Transverse colon (tissue), 4 donors: ENCODE measurements around the gene EQTN. TPM values are rescaled to one million over a fixed set of nuclear protein-coding genes. Genes with fewer than 3 reads are reported as not detected.

Experiments
- DNase-seq: peaks from one replicate; pipeline ENCODE4 v3.0.0-alpha.2; 2019
- H3K27ac ChIP-seq, 4 donors: fragments of 200-600 bp; sonication (generic); 2 replicates each; pipeline ENCODE4 v1.5.1; 2016 to 2018; ENCODE audit warnings: inconsistent platforms in 4 of 4
- H3K27me3 ChIP-seq: fragments of 200-600 bp; sonication (generic); 2 replicates; pipeline ENCODE4 v1.5.1; 2017; ENCODE audit warnings: inconsistent platforms
- H3K36me3 ChIP-seq, 4 donors: fragments of 200-600 bp; sonication (generic); 2 replicates each; pipeline ENCODE4 v1.5.1; 2017 to 2019; ENCODE audit warnings: inconsistent platforms in 4 of 4
- H3K4me1 ChIP-seq, 4 donors: fragments of 200-600 bp; sonication (generic); 2 replicates each; pipeline ENCODE4 v1.5.1; 2017 to 2020; ENCODE audit warnings: inconsistent platforms in 4 of 4
- H3K4me3 ChIP-seq, 4 donors: fragments of 200-600 bp; sonication (generic); 1 replicate in 1 of 4; 2 replicates in 3 of 4; pipeline versions ENCODE4 v1.5.1 to v1.6.1; 2017 to 2019; ENCODE audit warnings: inconsistent platforms in 4 of 4
- H3K9me3 ChIP-seq, 2 donors: fragments of 200-600 bp; sonication (generic); 2 replicates each; pipeline ENCODE4 v1.5.1; 2017 to 2019; ENCODE audit warnings: inconsistent platforms in 2 of 2
- CTCF ChIP-seq, 5 experiments: fragments of 200-600 bp in 3 of 5; fragments of 450-650 bp in 2 of 5; sonication (generic) in 3 of 5; IDR thresholded peaks; 1 replicate in 2 of 5; 2 replicates in 3 of 5; pipeline ENCODE4 v1.5.1; 2016 to 2017; ENCODE audit warnings: antibody characterized with exemption in 5 of 5, inconsistent platforms in 3 of 5, mild to moderate bottlenecking in 2 of 5, moderate library complexity in 1 of 5
- EP300 ChIP-seq: sonication (generic); formaldehyde crosslinking; IDR thresholded peaks from one replicate; pipeline ENCODE4 v1.6.1; 2017; ENCODE audit warnings: antibody characterized with exemption, low read depth
- POLR2A ChIP-seq: fragments of 450-650 bp; IDR thresholded peaks from one replicate; pipeline ENCODE4 v1.6.1; 2016; ENCODE audit warnings: antibody characterized with exemption, mild to moderate bottlenecking, moderate library complexity
- POLR2AphosphoS5 ChIP-seq, 3 donors: sonication (generic); formaldehyde crosslinking; IDR thresholded peaks; one replicate each; pipeline ENCODE4 v1.6.1; 2016; ENCODE audit warnings: antibody characterized with exemption in 3 of 3
- WGBS, 2 donors: methylation state at CpG; one replicate each; pipeline ENCODE4 v1.1.5; 2018; ENCODE audit warnings: low coverage in 1 of 2; 5-methylcytosine and 5-hydroxymethylcytosine counted together
- in situ Hi-C, 4 donors: fragments of 200-750 bp; cut with MboI; loops; one replicate each; pipeline versions ENCODE4 v1.15.0 to v1.15.1; 2017; ENCODE audit warnings: low sequenced_read_pairs in 3 of 4, low pct_ligation_motif_present in 1 of 4, low pct_unique_long_range_greater_than_20kb in 1 of 4
- intact Hi-C: fragments of 100-400 bp; cut with DNase I; formaldehyde crosslinking; loops from one replicate; pipeline ENCODE4 v1.15.1; 2023; ENCODE audit warnings: low total_unique reads
- total RNA-seq, 4 donors: library from RNA; depleted of rRNA; stranded (reverse); fragments of >200 nt; gene quantifications; one replicate each; pipeline ENCODE4 v1.1.0, GENCODE V29; 2016

EQTN gene
- total RNA-seq, 4 donors from 2014 or later: 0.64 to 1.1 TPM; not detected in 2

GRCh38 chr9:27337236-27337635, 40.3 kb upstream of the EQTN start:
- Histone ChIP-seq H3K36me3 (no peaks in the 10 kb centered on the region), H3K4me3 (no peak overlapping the region), H3K9me3 (no peaks in the 10 kb centered on the region), H3K27me3 (no peaks in the 10 kb centered on the region), H3K4me1 (peaks cover 24 to 69% (median 40%) of the 10 kb centered on the region in 4 donors), H3K27ac (peak overlapping the region in 3 of 4 donors; percentile 57 to 71 (median 69))
- DNase-seq: no peak
- intact Hi-C loops (no loop called here), in situ Hi-C loops (loop anchor here in 1 of 4 donors (10.0 kb wide), 1 partner anchor 208 kb away; no protein-coding TSS in a partner anchor)
- WGBS, 2 donors: 60 to 92% methylated on average over 1 to 3 of the region's 3 CpGs
- TF ChIP-seq POLR2A: no peak
- TF ChIP-seq CTCF (IDR thresholded peaks at IDR 0.05): no peak

- intact Hi-C loops: no loop called here
- no peak overlapping the region for H3K27ac ChIP-seq
- in situ Hi-C loops: loop anchor here in 1 of 4 donors (10.0 kb wide), 1 partner anchor 208 kb away; no protein-coding TSS in a partner anchor
- no peaks in the 10 kb centered on the region for H3K36me3 ChIP-seq
- TF ChIP-seq EP300: no peak
- no peak for TF ChIP-seq POLR2AphosphoS5 (IDR thresholded peaks at IDR 0.05)
- TF ChIP-seq POLR2A: no peak
- no peak for TF ChIP-seq CTCF (IDR thresholded peaks at IDR 0.05)
- peaks cover 20 to 65% (median 36%) of the 10 kb centered on the region in 4 donors for H3K4me1 ChIP-seq
- no peak for DNase-seq
- no peaks in the 10 kb centered on the region for H3K27me3 ChIP-seq
- H3K4me3 ChIP-seq: no peak overlapping the region
- no peaks in the 10 kb centered on the region for H3K9me3 ChIP-seq
- 94 to 100% methylated on average over 4 to 10 of the region's 10 CpGs for WGBS, 2 donors
These were observed 39.9 kb upstream of the EQTN start for GRCh38 chr9:27336829-27337228.

- no peak for DNase-seq
- TF ChIP-seq EP300 (no peak), POLR2AphosphoS5 (IDR thresholded peaks at IDR 0.05) (no peak), POLR2A (no peak), CTCF (IDR thresholded peaks at IDR 0.05) (no peak)
- Histone ChIP-seq H3K4me3 (no peak overlapping the region), H3K27me3 (no peaks in the 10 kb centered on the region), H3K36me3 (no peaks in the 10 kb centered on the region), H3K27ac (no peak overlapping the region), H3K4me1 (peaks cover 15 to 60% (median 32%) of the 10 kb centered on the region in 4 donors), H3K9me3 (no peaks in the 10 kb centered on the region)
- intact Hi-C loops (no loop called here), in situ Hi-C loops (loop anchor here in 1 of 4 donors (10.0 kb wide), 1 partner anchor 209 kb away; no protein-coding TSS in a partner anchor)
- WGBS, 2 donors: 97% methylated on average over 1 of the region's 1 CpG; no CpG with 5 or more reads in 1 of the 2 donors
These were observed 39.2 kb upstream of the EQTN start for GRCh38 chr9:27336126-27336525.

- TF ChIP-seq CTCF (IDR thresholded peaks at IDR 0.05) (no peak), EP300 (no peak), POLR2A (no peak), POLR2AphosphoS5 (IDR thresholded peaks at IDR 0.05) (no peak)
- DNase-seq: no peak
- H3K4me3 ChIP-seq: no peak overlapping the region
- no peaks in the 10 kb centered on the region for H3K27me3 ChIP-seq
- 87% methylated on average over 6 of the region's 6 CpGs; no CpG with 5 or more reads in 1 of the 2 donors for WGBS, 2 donors
- H3K9me3 ChIP-seq: no peaks in the 10 kb centered on the region
- no peak overlapping the region for H3K27ac ChIP-seq
- in situ Hi-C loops (loop anchor here in 1 of 4 donors (10.0 kb wide), 1 partner anchor 210 kb away; no protein-coding TSS in a partner anchor), intact Hi-C loops (no loop called here)
- peaks cover 9 to 50% (median 28%) of the 10 kb centered on the region in 4 donors for H3K4me1 ChIP-seq
- no peaks in the 10 kb centered on the region for H3K36me3 ChIP-seq
These were observed 38.1 kb upstream of the EQTN start for GRCh38 chr9:27335075-27335474.
